Measurements from ENCODE around the gene ERI3.

Gene ERI3

DNA sequence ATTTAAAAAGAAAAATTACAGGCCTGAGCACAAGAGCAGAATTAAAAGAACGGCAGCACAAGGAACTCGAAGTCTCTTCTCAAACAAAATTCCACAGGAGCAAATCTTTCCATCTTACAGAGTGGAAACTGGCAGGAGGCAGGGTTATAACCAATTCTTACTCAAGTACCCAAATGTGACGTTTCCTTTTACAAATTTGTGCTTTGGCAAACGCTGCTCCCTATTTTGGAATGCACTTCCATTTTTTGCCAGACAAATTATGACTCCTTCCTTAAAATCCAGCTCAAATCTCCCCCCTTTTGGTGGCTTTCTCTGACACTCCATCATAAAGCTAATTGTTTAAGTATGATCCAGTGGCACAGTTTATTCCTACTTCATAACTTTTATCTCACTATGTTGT is 7.8 kb downstream of the ERI3 start:
- no peaks in the 10 kb centered on the region for H3K9me3 ChIP-seq (ENCODE audit: control insufficient read depth in 2 of 2, low read length in 2 of 2)
- no peak overlapping the region for H3K27ac ChIP-seq (ENCODE audit: low read length)
- no peaks in the 10 kb centered on the region for H3K27me3 ChIP-seq (ENCODE audit: control insufficient read depth in 1 of 2, insufficient read depth in 2 of 2, low read length in 2 of 2)
- H3K36me3 ChIP-seq (ENCODE audit: control insufficient read depth in 2 of 2, insufficient read depth in 2 of 2, low read length in 2 of 2), result no peaks in the 10 kb centered on the region
- H3K9ac ChIP-seq (ENCODE audit: low read length in 2 of 2), result peak overlapping the region in 1 of 2 donors; percentile 21
- no peak overlapping the region for H3K4me3 ChIP-seq (ENCODE audit: low read length in 2 of 2)
- H3K4me1 ChIP-seq (ENCODE audit: control insufficient read depth, insufficient read depth, low read length), result peaks cover 23% of the 10 kb centered on the region

- H3K27ac ChIP-seq (ENCODE audit: low read length), result no peak overlapping the region
Measured at GRCh38 chr1:44346878-44347277, 8.2 kb downstream of the ERI3 start.

DNA sequence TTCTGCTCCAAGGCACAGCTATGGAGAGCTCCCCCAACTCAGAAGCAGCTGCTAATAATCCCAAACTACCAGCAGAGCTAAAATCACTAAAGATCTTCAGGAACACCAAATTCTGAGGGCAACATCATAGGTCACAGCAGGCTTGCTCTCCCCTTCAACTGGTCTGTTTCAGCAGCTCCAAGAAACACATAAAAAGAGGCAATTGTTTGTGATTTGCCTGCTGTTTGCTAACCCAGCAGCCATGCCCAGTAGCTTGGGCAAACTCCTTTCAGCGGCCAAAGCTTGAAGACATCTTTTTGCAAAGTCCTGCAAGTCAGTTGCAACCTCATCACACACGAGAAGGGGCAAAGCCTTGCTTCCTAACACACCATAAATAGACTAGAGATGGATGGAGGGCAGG is 8.9 kb downstream of the ERI3 start:
- H3K27ac ChIP-seq (ENCODE audit: low read length), result no peak overlapping the region
- H3K27me3 ChIP-seq (ENCODE audit: control insufficient read depth in 1 of 2, insufficient read depth in 2 of 2, low read length in 2 of 2), result no peaks in the 10 kb centered on the region

More at GRCh38 chr1:44346878-44347277, 8.2 kb downstream of the ERI3 start:
- H3K4me1 ChIP-seq (ENCODE audit: control insufficient read depth, insufficient read depth, low read length), result peaks cover 23% of the 10 kb centered on the region
- H3K36me3 ChIP-seq (ENCODE audit: control insufficient read depth in 2 of 2, insufficient read depth in 2 of 2, low read length in 2 of 2), result peaks cover 0 to 4% of the 10 kb centered on the region in 2 donors
- no peak overlapping the region for H3K9ac ChIP-seq (ENCODE audit: low read length in 2 of 2)
- no peak overlapping the region for H3K4me3 ChIP-seq (ENCODE audit: low read length in 2 of 2)
- no peaks in the 10 kb centered on the region for H3K9me3 ChIP-seq (ENCODE audit: control insufficient read depth in 2 of 2, low read length in 2 of 2)
- H3K27me3 ChIP-seq (ENCODE audit: control insufficient read depth in 1 of 2, insufficient read depth in 2 of 2, low read length in 2 of 2), result no peaks in the 10 kb centered on the region

DNA sequence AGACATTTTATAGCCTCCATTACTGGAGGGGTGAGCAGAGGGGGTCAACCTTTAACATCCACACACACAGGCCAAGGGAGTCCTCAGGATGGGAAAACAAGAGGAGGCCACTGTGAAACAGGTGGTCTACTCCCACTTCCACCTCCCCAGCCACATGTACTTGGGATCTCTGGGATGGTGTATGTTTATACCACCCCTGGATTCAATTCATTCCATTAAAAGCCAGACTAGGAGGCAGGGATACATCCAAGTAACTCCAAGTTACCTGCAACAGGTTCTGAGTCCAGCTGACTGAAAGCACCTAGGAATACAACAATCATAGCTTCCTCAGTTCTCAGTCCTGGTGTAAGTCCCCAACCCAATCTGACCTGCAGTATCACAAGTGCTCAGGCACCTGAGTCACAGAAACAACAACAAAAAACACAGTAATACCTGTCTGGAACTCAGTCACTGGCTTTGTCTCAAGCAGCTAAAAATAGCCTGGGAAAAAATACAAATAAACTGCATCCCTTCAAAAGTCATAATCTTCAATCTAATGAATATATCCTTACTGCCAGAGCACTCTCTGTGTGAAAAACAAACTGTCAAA is 9.8 kb downstream of the ERI3 start:
- Histone ChIP-seq H3K36me3 (ENCODE audit: control insufficient read depth in 2 of 2, insufficient read depth in 2 of 2, low read length in 2 of 2) (peaks cover 0 to 7% of the 10 kb centered on the region in 2 donors), H3K27me3 (ENCODE audit: control insufficient read depth in 1 of 2, insufficient read depth in 2 of 2, low read length in 2 of 2) (no peaks in the 10 kb centered on the region), H3K9ac (ENCODE audit: low read length in 2 of 2) (no peak overlapping the region), H3K27ac (ENCODE audit: low read length) (no peak overlapping the region), H3K4me3 (ENCODE audit: low read length in 2 of 2) (no peak overlapping the region), H3K9me3 (ENCODE audit: control insufficient read depth in 2 of 2, low read length in 2 of 2) (no peaks in the 10 kb centered on the region), H3K4me1 (ENCODE audit: control insufficient read depth, insufficient read depth, low read length) (peaks cover 23% of the 10 kb centered on the region)

More for the DNA sequence above, 8.9 kb downstream of the ERI3 start:
- peaks cover 23% of the 10 kb centered on the region for H3K4me1 ChIP-seq (ENCODE audit: control insufficient read depth, insufficient read depth, low read length)
- H3K9ac ChIP-seq (ENCODE audit: low read length in 2 of 2), result no peak overlapping the region
- peaks cover 0 to 7% of the 10 kb centered on the region in 2 donors for H3K36me3 ChIP-seq (ENCODE audit: control insufficient read depth in 2 of 2, insufficient read depth in 2 of 2, low read length in 2 of 2)
- H3K9me3 ChIP-seq (ENCODE audit: control insufficient read depth in 2 of 2, low read length in 2 of 2), result no peaks in the 10 kb centered on the region
- no peak overlapping the region for H3K4me3 ChIP-seq (ENCODE audit: low read length in 2 of 2)

GRCh38 chr1:44339731-44340130 is 15.3 kb downstream of the ERI3 start:
- H3K27ac ChIP-seq (ENCODE audit: low read length), result no peak overlapping the region
- no peaks in the 10 kb centered on the region for H3K9me3 ChIP-seq (ENCODE audit: control insufficient read depth in 2 of 2, low read length in 2 of 2)
- H3K4me1 ChIP-seq (ENCODE audit: control insufficient read depth, insufficient read depth, low read length), result no peaks in the 10 kb centered on the region
- no peak overlapping the region for H3K9ac ChIP-seq (ENCODE audit: low read length in 2 of 2)
- H3K27me3 ChIP-seq (ENCODE audit: control insufficient read depth in 1 of 2, insufficient read depth in 2 of 2, low read length in 2 of 2), result no peaks in the 10 kb centered on the region
- peaks cover 24 to 25% of the 10 kb centered on the region in 2 donors for H3K36me3 ChIP-seq (ENCODE audit: control insufficient read depth in 2 of 2, insufficient read depth in 2 of 2, low read length in 2 of 2)
- H3K4me3 ChIP-seq (ENCODE audit: low read length in 2 of 2), result no peak overlapping the region

DNA sequence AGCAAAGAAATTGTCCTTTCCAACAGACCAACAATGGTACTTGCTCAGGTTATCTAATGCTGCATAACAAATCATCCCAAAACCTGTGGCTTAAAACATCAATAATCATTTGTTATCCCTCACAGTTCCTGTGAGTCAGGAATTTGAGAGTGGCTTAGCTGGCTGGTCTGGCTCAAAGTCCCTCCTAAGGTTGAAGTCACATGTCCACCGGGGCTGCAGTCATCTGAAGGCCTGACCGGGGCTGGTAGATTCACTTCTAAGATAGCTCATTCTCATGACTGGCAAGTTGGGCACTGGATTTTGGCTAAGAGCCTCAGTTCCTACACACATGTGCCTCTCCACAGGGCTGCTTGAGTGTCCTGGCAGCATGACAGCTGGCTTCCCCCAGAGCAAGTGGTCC is 16.9 kb downstream of the ERI3 start:
- Histone ChIP-seq H3K4me3 (ENCODE audit: low read length in 2 of 2) (no peak overlapping the region), H3K9me3 (ENCODE audit: control insufficient read depth in 2 of 2, low read length in 2 of 2) (no peaks in the 10 kb centered on the region), H3K27me3 (ENCODE audit: control insufficient read depth in 1 of 2, insufficient read depth in 2 of 2, low read length in 2 of 2) (no peaks in the 10 kb centered on the region), H3K27ac (ENCODE audit: low read length) (no peak overlapping the region), H3K9ac (ENCODE audit: low read length in 2 of 2) (no peak overlapping the region), H3K4me1 (ENCODE audit: control insufficient read depth, insufficient read depth, low read length) (no peaks in the 10 kb centered on the region), H3K36me3 (ENCODE audit: control insufficient read depth in 2 of 2, insufficient read depth in 2 of 2, low read length in 2 of 2) (peaks cover 31 to 36% of the 10 kb centered on the region in 2 donors)

DNA sequence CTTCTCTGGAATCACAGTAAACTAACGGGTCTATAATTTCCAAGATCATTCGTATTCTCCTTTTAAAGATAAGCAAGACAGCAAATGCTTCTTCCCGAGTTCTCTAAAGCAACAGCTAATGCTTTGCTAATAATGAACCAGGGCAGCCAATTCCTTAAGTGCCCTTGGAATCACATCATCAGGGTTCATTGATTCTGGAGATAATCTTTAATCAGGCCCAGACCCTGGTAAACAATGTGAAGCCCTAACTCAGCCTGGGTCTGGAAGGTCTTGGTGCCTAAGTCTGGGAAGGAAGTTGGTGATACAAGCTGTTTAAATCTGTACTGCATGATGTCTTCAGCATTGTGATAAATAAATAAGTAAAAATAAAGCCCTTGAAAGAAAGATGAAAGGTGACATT is 18.4 kb downstream of the ERI3 start:
- Histone ChIP-seq H3K27me3 (ENCODE audit: control insufficient read depth in 1 of 2, insufficient read depth in 2 of 2, low read length in 2 of 2) (no peaks in the 10 kb centered on the region), H3K9ac (ENCODE audit: low read length in 2 of 2) (no peak overlapping the region), H3K4me3 (ENCODE audit: low read length in 2 of 2) (no peak overlapping the region), H3K36me3 (ENCODE audit: control insufficient read depth in 2 of 2, insufficient read depth in 2 of 2, low read length in 2 of 2) (peaks cover 36 to 40% of the 10 kb centered on the region in 2 donors), H3K9me3 (ENCODE audit: control insufficient read depth in 2 of 2, low read length in 2 of 2) (no peaks in the 10 kb centered on the region), H3K4me1 (ENCODE audit: control insufficient read depth, insufficient read depth, low read length) (no peaks in the 10 kb centered on the region), H3K27ac (ENCODE audit: low read length) (no peak overlapping the region)

GRCh38 chr1:44334968-44335367 is 20.1 kb downstream of the ERI3 start:
- no peak overlapping the region for H3K4me3 ChIP-seq (ENCODE audit: low read length in 2 of 2)
- peaks cover 36 to 37% of the 10 kb centered on the region in 2 donors for H3K36me3 ChIP-seq (ENCODE audit: control insufficient read depth in 2 of 2, insufficient read depth in 2 of 2, low read length in 2 of 2)
- H3K4me1 ChIP-seq (ENCODE audit: control insufficient read depth, insufficient read depth, low read length), result no peaks in the 10 kb centered on the region
- H3K9me3 ChIP-seq (ENCODE audit: control insufficient read depth in 2 of 2, low read length in 2 of 2), result no peaks in the 10 kb centered on the region
- H3K27me3 ChIP-seq (ENCODE audit: control insufficient read depth in 1 of 2, insufficient read depth in 2 of 2, low read length in 2 of 2), result no peaks in the 10 kb centered on the region
- H3K27ac ChIP-seq (ENCODE audit: low read length), result no peak overlapping the region
- no peak overlapping the region for H3K9ac ChIP-seq (ENCODE audit: low read length in 2 of 2)

DNA sequence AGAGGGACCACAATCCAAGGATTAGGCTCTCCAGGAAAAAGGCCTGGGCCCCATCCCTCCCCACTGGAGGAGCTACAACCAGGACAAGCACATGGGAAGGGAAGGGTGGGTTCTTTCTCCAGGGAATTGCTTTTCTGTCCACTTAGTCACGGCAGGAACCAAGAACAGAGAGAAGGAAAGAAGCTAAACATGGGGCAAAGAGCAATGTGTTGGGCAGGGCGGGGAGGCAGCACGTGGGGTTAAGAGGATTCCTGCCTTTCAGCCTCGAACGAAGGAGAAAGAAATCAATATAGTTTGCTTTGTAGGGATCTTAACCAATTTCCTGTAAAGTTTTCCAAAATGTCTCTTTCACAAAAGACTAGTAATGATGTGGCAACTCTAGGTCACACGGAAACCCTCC is 21.7 kb downstream of the ERI3 start:
- no peak overlapping the region for H3K4me3 ChIP-seq (ENCODE audit: low read length in 2 of 2)
- peaks cover 30 to 33% of the 10 kb centered on the region in 2 donors for H3K36me3 ChIP-seq (ENCODE audit: control insufficient read depth in 2 of 2, insufficient read depth in 2 of 2, low read length in 2 of 2)
- H3K27me3 ChIP-seq (ENCODE audit: control insufficient read depth in 1 of 2, insufficient read depth in 2 of 2, low read length in 2 of 2), result no peaks in the 10 kb centered on the region
- H3K4me1 ChIP-seq (ENCODE audit: control insufficient read depth, insufficient read depth, low read length), result no peaks in the 10 kb centered on the region
- H3K9ac ChIP-seq (ENCODE audit: low read length in 2 of 2), result no peak overlapping the region
- H3K27ac ChIP-seq (ENCODE audit: low read length), result no peak overlapping the region
- no peaks in the 10 kb centered on the region for H3K9me3 ChIP-seq (ENCODE audit: control insufficient read depth in 2 of 2, low read length in 2 of 2)

- no peaks in the 10 kb centered on the region for H3K27me3 ChIP-seq (ENCODE audit: control insufficient read depth in 1 of 2, insufficient read depth in 2 of 2, low read length in 2 of 2)
- peaks cover 21 to 26% of the 10 kb centered on the region in 2 donors for H3K36me3 ChIP-seq (ENCODE audit: control insufficient read depth in 2 of 2, insufficient read depth in 2 of 2, low read length in 2 of 2)
- no peak overlapping the region for H3K27ac ChIP-seq (ENCODE audit: low read length)
- H3K9ac ChIP-seq (ENCODE audit: low read length in 2 of 2), result no peak overlapping the region
- H3K4me3 ChIP-seq (ENCODE audit: low read length in 2 of 2), result no peak overlapping the region
- H3K9me3 ChIP-seq (ENCODE audit: control insufficient read depth in 2 of 2, low read length in 2 of 2), result no peaks in the 10 kb centered on the region
- H3K4me1 ChIP-seq (ENCODE audit: control insufficient read depth, insufficient read depth, low read length), result peaks cover 8% of the 10 kb centered on the region
Measured at GRCh38 chr1:44332505-44332904, 22.6 kb downstream of the ERI3 start.

DNA sequence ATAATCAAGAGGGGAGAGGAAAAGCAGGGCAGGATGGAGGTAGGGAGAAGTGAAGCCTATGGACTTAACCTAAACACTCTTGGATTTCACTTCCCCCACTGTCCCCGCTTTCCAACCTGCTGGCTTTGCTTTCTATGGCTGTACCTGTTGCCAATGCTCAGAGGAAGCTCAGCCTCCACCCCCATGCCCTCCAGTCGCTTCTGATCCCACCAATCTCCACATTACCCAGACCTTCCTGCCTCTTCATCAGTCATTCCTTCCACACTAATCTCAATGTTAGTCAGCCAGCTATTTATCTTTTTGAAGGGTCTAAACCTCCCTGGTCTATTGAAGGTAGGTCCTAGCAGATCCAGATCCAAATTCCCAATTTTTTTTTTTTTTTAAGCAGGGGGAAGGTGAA is 24.1 kb downstream of the ERI3 start:
- H3K4me3 ChIP-seq (ENCODE audit: low read length in 2 of 2), result no peak overlapping the region
- H3K27ac ChIP-seq (ENCODE audit: low read length), result no peak overlapping the region
- peaks cover 12 to 23% of the 10 kb centered on the region in 2 donors for H3K36me3 ChIP-seq (ENCODE audit: control insufficient read depth in 2 of 2, insufficient read depth in 2 of 2, low read length in 2 of 2)
- no peaks in the 10 kb centered on the region for H3K27me3 ChIP-seq (ENCODE audit: control insufficient read depth in 1 of 2, insufficient read depth in 2 of 2, low read length in 2 of 2)
- no peak overlapping the region for H3K9ac ChIP-seq (ENCODE audit: low read length in 2 of 2)
- H3K9me3 ChIP-seq (ENCODE audit: control insufficient read depth in 2 of 2, low read length in 2 of 2), result no peaks in the 10 kb centered on the region
- H3K4me1 ChIP-seq (ENCODE audit: control insufficient read depth, insufficient read depth, low read length), result peaks cover 9% of the 10 kb centered on the region
